TTC549 (cell line): ENCODE data around the gene IFT122.

Source experiments
- FAIRE-seq: peaks from 2 replicates; lab custom pipeline; 2012; peaks lifted over from hg19 to GRCh38; lab: Jason Lieb, UNC

Gene IFT122

GRCh38 chr3:129558772-129559564, 118.9 kb downstream of the IFT122 start:
- no peak for FAIRE-seq

- no peak for FAIRE-seq
These were observed 119.6 kb downstream of the IFT122 start for GRCh38 chr3:129559565-129560079.

GRCh38 chr3:129560269-129560787, 120.3 kb downstream of the IFT122 start:
- FAIRE-seq = no peak

GRCh38 chr3:129560911-129561594, 121.0 kb downstream of the IFT122 start:
- no peak for FAIRE-seq

GRCh38 chr3:129561619-129562248, 121.7 kb downstream of the IFT122 start:
- no peak for FAIRE-seq

GRCh38 chr3:129562803-129563202, 122.8 kb downstream of the IFT122 start:
- FAIRE-seq = no peak

GRCh38 chr3:129563332-129563731, 123.3 kb downstream of the IFT122 start:
- no peak for FAIRE-seq

GRCh38 chr3:129563850-129564535, 124.0 kb downstream of the IFT122 start:
- no peak for FAIRE-seq

- no peak for FAIRE-seq
These were observed 125.1 kb downstream of the IFT122 start for GRCh38 chr3:129564981-129565644.

- FAIRE-seq = no peak
These were observed 125.9 kb downstream of the IFT122 start for GRCh38 chr3:129565902-129566301.

- FAIRE-seq = no peak
These were observed 127.2 kb downstream of the IFT122 start for GRCh38 chr3:129567176-129567705.

GRCh38 chr3:129567939-129568338, 127.9 kb downstream of the IFT122 start:
- FAIRE-seq = no peak

GRCh38 chr3:129569856-129570255, 129.8 kb downstream of the IFT122 start:
- no peak for FAIRE-seq
